T-helper 2 cell (primary cell): ENCODE measurements around the gene TUBGCP3.
A peak's percentile ranks its signal among the peaks of the same experiment; 100 is the strongest.
"Not testable (repeated sequence)": the region's sequence is repeated elsewhere in the genome, so short reads cannot be mapped to it uniquely, and the experiment has no call there.

Source experiments
- DNase-seq, 5 experiments: peaks; one replicate each; pipeline versions ENCODE4 v3.0.0 to v3.0.0-alpha.2; 2012 to 2022
- total RNA-seq, 2 donors: gene quantifications; one replicate each; lab custom pipeline; 2026; lab: John Stamatoyannopoulos, UW

The TUBGCP3 gene, protein sequence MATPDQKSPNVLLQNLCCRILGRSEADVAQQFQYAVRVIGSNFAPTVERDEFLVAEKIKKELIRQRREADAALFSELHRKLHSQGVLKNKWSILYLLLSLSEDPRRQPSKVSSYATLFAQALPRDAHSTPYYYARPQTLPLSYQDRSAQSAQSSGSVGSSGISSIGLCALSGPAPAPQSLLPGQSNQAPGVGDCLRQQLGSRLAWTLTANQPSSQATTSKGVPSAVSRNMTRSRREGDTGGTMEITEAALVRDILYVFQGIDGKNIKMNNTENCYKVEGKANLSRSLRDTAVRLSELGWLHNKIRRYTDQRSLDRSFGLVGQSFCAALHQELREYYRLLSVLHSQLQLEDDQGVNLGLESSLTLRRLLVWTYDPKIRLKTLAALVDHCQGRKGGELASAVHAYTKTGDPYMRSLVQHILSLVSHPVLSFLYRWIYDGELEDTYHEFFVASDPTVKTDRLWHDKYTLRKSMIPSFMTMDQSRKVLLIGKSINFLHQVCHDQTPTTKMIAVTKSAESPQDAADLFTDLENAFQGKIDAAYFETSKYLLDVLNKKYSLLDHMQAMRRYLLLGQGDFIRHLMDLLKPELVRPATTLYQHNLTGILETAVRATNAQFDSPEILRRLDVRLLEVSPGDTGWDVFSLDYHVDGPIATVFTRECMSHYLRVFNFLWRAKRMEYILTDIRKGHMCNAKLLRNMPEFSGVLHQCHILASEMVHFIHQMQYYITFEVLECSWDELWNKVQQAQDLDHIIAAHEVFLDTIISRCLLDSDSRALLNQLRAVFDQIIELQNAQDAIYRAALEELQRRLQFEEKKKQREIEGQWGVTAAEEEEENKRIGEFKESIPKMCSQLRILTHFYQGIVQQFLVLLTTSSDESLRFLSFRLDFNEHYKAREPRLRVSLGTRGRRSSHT
- total RNA-seq = 26.5 to 34.3 reads per million in 2 donors

GRCh38 chr13:112587764-112588489, at the start of gene TUBGCP3:
TUBGCP3 (minus strand) TSS chr13:112588153; CDS start chr13:112587980, 173 bp downstream.
- DNase-seq = peak; percentile 44 to 87 (median 64)

DNA sequence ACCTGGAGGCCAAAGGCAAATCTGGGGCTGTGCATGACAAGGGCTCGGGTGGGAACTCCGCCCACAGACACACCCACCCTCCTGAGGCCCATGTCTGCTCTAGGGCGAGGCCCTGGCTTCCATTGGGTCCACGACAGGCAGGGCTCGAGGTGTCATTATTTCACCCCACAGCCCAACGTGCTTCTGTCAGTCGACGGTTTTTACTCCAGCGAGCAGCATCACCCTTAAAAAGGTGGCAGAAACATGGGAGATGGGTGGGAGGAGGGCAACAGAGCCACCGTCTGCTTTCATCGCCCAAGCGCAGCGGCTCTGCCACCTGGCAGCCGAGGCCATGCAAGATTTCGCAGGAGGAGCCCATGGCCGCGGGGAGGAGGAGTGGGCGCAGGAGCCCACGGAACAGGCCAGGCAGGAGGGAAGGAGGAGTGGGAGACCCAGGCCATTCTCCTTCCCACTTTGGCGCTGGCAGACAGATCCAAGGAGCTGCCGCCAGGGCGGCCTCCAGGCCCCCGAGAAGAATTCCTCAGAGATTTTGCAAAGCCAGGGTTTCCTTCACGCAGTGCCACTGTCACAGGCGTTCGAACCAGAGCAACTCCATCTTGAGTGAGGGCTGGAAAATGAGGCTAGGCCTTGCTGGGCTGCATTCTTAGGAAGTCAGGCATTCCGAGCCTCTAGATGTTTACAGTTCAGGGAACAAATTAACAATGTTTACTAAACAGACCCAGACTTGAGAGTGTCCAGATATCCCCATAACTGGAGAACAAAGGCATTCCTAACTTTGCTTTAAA, 49.3 kb upstream of the TUBGCP3 start:
- DNase-seq = no peak

DNA sequence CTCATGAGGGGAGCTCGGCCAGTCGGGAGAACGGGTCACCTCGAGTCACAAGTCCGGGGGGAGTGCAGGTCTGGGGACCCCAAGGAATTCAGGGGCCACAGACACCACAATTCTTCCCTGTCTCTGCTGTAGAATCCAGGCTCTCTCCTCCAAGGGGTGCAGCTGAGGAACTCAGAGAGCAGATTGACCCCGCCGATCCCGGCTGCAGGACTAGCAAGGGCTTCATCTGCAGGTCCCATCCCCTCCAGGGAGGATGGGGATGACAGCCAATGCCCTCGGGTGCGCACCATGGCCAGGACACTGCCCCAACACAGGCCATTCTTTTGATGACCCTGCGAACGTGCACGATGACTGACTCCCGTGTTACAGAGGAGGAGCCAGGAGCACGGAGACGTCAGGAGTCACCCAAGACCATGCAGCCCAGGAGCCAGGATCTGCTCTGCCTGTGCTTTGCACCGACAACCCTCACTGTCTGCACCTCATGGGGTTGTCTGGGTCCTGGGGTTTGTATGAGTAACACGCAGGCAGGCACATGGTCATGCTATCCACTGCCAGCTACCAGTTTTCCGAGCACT, 48.5 kb upstream of the TUBGCP3 start:
- DNase-seq = no peak

DNA sequence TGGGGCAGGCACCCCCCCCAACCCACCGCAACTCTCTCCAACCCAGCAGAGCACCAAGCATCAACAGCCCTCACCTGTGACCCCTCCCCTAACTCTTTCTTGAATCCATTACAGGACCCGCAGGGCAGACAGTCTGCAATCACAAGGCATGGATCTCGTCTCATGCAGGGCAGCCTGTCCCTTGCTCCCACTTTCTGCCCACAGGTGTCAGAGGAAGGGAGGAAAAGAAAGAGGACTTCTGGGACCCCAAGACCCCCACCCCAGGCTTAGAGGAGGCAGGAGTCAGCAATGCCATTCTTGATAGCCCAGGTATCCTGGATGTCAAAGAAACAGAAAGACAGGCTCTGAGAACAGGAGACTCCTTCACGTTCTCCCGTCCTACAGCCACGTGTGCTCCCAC, 47.4 kb upstream of the TUBGCP3 start:
- DNase-seq = no peak

DNA sequence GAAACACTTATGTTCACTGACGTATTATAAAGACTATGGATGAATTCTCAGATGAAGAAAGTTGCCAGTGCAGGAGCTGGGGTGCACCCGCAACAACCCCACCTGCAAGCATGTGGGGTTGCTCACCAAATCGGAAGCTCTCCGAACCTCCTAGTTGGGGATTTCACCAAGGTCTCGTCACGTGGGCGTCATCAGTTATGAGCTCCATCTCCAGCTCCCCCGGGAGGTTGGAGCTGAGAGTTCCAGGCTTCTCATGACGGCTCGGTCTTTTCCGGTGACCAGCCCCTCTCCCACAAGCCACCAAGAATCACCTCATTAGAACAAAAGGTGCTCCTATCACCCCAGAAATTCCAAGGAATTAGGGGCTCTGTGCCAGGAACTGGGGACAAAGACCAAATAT, 46.1 kb upstream of the TUBGCP3 start:
- no peak for DNase-seq

DNA sequence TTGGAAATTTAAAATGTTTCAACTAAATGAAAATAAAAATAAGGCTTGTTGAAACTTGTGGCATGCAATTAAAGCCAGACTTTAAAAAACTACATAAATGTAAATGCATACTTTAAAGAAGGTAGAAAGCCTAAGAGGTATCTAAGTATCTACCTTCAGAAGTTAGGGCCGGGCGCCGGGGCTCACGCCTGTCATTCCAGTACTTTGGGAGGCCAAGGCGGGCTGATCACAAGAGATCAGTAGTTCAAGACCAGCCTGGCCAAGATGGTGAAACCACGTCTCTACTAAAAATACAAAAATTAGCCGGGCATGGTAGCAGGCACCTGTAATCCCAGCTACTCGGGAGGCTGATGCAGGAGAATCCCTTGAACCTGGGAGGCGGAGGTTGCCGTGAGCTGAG, 42.3 kb upstream of the TUBGCP3 start:
- DNase-seq = not testable (repeated sequence)

DNA sequence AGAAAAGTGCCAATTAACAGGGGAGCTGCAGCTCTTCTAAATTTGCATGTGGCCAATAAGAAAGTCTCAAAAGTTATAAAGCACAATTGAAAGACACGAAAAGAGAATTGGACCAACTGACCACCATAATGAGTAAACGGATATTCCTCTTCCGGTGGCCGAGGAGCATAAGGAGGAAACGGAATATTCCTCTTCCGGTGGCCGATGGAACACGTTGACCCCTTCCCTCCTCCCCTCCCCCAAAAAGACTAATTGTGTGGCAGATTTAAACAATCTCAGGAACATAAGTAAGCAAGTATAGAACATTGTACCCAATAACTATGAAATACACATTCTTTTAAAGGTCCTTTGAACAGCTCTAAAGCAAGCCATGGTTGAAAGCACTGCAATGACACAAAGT, 41.2 kb upstream of the TUBGCP3 start:
- no peak for DNase-seq

DNA sequence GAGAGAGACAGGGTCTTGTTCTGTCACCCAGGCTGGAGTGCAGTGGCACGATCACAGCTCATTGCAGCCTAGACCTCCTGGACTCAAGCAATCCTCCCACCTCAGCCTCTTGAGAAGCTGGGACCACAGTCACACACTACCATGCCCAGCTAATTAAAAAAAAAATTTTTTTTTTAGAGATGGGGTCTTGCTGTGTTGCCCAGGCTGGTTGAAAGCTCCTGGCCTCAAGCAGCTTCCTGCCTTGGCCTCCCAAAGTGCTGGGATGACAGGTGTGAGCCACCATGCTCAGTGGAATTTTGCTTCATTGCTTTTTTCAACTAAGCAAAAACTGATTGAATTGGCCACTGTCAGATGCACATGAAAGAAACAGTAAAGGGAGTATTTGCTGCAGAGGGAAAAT, 39.7 kb upstream of the TUBGCP3 start:
- DNase-seq = not testable (repeated sequence)

DNA sequence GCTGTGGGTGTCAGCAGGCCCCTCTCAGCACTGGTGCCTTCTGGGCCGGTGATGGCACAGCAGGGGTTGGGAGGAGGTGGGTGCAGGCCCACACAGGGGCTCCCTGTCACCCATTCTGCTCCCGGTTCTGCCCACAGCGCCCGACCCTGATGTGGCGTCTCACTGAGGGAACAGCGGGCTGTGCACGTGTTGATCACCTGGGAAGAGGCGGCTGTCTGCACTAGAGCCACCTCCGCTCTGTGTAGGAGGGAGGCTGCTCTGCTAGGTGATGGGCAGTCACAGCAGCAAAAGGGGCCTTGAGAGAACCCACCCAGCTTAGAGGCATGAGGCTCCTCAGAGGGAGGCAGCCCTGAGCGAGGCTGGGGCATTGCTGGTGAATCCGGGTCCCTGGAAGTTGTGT, 39.2 kb upstream of the TUBGCP3 start:
- DNase-seq = no peak

DNA sequence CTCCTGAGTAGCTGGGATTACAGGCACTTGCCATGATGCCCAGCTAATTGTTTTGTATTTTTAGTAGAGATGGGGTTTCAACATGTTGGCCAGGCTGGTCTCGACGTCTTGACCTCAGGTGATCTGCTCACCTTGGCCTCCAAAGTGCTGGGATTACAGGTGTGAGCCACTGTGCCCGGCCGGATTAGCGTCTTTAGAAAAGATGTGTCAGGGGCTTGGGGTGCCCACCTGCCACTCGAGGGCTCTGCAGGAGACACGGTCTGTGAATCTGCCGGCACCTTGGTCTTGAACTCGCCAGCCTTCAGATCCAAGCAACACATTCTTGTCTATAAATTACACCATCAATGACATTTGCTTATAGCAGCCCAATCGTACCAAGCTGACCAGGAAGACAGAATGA, 38.8 kb upstream of the TUBGCP3 start:
- DNase-seq = no peak

- DNase-seq = no peak
Observed at GRCh38 chr13:112626124-112626523, 38.2 kb upstream of the TUBGCP3 start.

- no peak for DNase-seq
Observed at GRCh38 chr13:112625698-112626097, 37.7 kb upstream of the TUBGCP3 start.

GRCh38 chr13:112624602-112625430, 36.9 kb upstream of the TUBGCP3 start:
- no peak for DNase-seq

DNA sequence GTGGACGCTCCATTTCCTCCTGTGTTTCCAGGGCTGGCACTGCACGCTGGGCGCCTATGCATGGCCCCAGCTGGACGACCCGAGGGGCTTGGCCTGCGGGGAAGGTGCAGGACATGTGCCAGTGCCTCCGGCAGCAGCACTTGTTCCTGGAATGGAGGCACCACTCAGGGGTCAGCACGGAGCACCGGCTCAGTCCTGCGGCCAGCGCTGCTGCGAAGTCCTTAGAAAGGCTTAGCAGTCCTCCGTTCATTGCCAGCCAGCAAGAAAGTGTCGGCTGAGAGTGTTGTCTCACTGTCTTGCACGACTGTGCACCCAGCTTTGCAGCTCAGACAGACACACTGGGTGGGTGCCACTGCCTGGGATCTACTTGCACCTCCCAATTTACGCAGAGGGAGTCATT, 36.1 kb upstream of the TUBGCP3 start:
- DNase-seq = no peak

- no peak for DNase-seq
Observed at GRCh38 chr13:112623051-112623711, 35.2 kb upstream of the TUBGCP3 start.

GRCh38 chr13:112622375-112622774, 34.4 kb upstream of the TUBGCP3 start:
- no peak for DNase-seq

- DNase-seq = no peak
Observed at GRCh38 chr13:112619730-112620631, 32.0 kb upstream of the TUBGCP3 start.

GRCh38 chr13:112618501-112618900, 30.5 kb upstream of the TUBGCP3 start:
- DNase-seq = no peak

- no peak for DNase-seq
Observed at GRCh38 chr13:112617754-112618375, 29.9 kb upstream of the TUBGCP3 start.
